Activated T-cell treated with anti-CD3 and anti-CD28 coated beads, Interleukin-2, amount 50 U/mL, for 72 hours (primary cell): Measurements from ENCODE around the gene RNF150. TPM values are rescaled to one million over a fixed set of nuclear protein-coding genes. Genes with fewer than 3 reads are reported as not detected.
"Not testable (repeated sequence)": the region's sequence is repeated elsewhere in the genome, so short reads cannot be mapped to it uniquely, and the experiment has no call there.

Experiments
- ATAC-seq, 2 donors: fragments of 150-1000 bp; cut with Tn5 transposase; replicated peaks in 1 of 2; 2 replicates each; pipeline ENCODE4 v1.10.0; 2021; ENCODE audit warnings: moderate library complexity in 2 of 2, mild to moderate bottlenecking in 1 of 2
- DNase-seq, 2 donors: peaks; one replicate each; pipeline ENCODE4 v3.0.0; 2021 to 2022; ENCODE audit warnings: mixed read lengths in 1 of 2
- H3K27ac Mint-ChIP-seq: one replicate; pipeline ENCODE4 v1.8.0; 2022; ENCODE audit warnings: mild to moderate bottlenecking, moderate library complexity, mixed read lengths
- H3K27me3 Mint-ChIP-seq: one replicate; pipeline ENCODE4 v1.8.0; 2022; ENCODE audit warnings: low read depth, mixed read lengths
- H3K36me3 Mint-ChIP-seq, 2 donors: one replicate each; pipeline ENCODE4 v1.8.0; 2022; ENCODE audit warnings: mixed read lengths in 2 of 2, mild to moderate bottlenecking in 1 of 2; ENCODE audit not compliant: insufficient read depth in 2 of 2
- H3K4me1 Mint-ChIP-seq: one replicate; pipeline ENCODE4 v1.8.0; 2022; ENCODE audit warnings: low read depth, mixed read lengths
- H3K4me3 Mint-ChIP-seq, 2 donors: one replicate each; pipeline ENCODE4 v1.8.0; 2022; ENCODE audit warnings: mild to moderate bottlenecking in 2 of 2, mixed read lengths in 2 of 2, moderate library complexity in 2 of 2
- H3K9me3 Mint-ChIP-seq, 2 donors: one replicate each; pipeline ENCODE4 v1.8.0; 2022; ENCODE audit warnings: mixed read lengths in 2 of 2
- total RNA-seq, 2 donors: library from RNA; stranded (reverse); gene quantifications; one replicate each; pipeline ENCODE4 v1.2.3, GENCODE V29; 2022

Gene RNF150
- total RNA-seq, 2 donors from 2014 or later: 0.10 to 0.46 TPM

DNA sequence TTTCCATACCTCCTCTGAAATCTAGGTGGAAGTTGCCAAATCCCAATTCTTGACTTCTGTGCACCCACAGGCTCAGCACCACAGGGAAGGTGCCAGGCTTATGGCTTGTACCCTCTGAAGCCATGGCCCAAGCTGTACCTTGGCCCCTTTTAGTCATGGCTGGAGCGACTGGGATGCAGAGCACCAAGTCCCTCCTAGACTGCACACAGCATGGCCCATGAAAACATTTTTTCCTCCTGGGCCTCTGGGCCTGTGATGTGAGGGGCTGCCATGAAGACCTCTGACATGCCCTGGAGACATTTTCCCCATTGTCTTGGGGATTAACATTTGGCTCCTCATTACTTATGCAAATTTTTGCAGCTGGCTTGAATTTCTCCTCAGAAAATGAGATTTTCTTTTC lies 82.3 kb downstream of the RNF150 start:
- H3K27me3 Mint-ChIP-seq, ATAC-seq, H3K9me3 Mint-ChIP-seq, H3K4me1 Mint-ChIP-seq, DNase-seq, H3K36me3 Mint-ChIP-seq, H3K27ac Mint-ChIP-seq, H3K4me3 Mint-ChIP-seq: not testable (repeated sequence)

DNA sequence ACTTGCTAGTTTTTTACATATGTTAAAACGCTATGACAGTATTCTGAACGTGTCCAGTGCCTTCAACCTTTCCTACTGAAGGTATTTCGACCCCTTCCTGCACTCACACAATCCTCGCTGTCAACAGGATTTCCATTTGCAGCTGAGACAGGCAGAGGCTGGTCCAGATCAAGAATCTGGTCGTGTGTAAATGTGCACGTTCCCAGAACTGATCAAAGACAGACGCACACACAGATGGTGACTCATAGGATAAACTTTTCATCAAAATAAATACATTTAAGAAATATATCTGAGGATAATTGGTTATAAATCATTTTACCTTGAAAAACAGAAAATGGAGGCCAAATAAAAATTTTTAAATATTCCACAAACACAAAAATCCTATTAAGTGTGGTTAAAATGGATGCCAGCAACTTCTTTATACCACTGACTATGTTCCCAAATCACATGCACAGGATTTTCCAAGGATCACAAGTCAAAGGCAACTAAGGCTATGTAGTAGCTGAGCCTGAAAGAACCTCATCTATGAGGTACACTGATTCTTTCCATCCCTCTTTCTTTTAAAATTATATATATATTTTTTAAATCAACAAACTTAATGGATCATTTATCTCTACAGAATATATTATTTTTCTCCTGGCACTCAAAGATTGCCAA lies 85.9 kb downstream of the RNF150 start:
- Mint-ChIP-seq H3K36me3 (no peaks in the 10 kb centered on the region), H3K27ac (no peak overlapping the region), H3K9me3 (peaks cover 2 to 5% of the 10 kb centered on the region in 2 donors), H3K4me3 (no peak overlapping the region), H3K27me3 (no peaks in the 10 kb centered on the region), H3K4me1 (no peaks in the 10 kb centered on the region)
- no peak for ATAC-seq
- no peak for DNase-seq

DNA sequence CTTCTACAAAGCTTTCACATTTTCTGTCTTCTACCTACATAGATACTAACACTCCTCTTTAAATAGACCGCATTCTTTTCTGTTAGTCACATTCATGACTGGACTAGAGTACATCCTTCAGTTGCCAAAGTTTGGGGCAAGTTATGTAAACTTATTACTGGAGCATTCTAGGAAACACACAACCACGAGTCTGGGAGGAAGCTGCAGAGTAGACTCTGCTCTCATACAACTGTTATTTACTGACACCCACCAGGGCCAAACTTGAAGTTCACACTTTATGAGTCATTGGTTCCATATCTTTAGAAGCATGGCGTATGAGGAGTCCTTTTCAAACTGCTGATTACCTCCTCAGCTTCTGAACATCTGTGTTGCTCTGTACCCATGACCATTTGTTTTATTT lies 87.0 kb downstream of the RNF150 start:
- Mint-ChIP-seq H3K4me3 (no peak overlapping the region), H3K27me3 (no peaks in the 10 kb centered on the region), H3K4me1 (no peaks in the 10 kb centered on the region), H3K36me3 (no peaks in the 10 kb centered on the region), H3K27ac (no peak overlapping the region), H3K9me3 (peaks cover 0 to 2% of the 10 kb centered on the region in 2 donors)
- ATAC-seq: no peak
- no peak for DNase-seq

DNA sequence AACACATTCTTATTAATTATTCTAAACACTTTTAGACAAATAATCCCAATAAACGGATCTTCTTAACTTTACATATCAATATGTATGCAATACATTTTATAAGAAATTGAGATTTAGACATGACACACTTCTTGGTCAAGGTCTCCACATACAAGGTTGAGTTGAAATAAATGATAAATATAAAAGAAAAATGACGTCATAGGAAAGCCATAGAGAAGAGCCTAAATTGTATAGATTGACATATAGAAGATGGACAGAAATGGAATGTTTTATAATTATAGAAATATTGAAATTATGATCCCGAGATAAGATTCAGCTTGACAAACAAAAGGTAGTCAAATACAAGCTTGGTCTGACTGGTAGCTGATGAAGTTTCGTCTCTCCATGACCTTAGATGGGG lies 87.4 kb downstream of the RNF150 start:
- Mint-ChIP-seq H3K36me3 (no peaks in the 10 kb centered on the region), H3K27ac (no peak overlapping the region), H3K27me3 (no peaks in the 10 kb centered on the region), H3K4me3 (no peak overlapping the region), H3K9me3 (peaks cover 0 to 2% of the 10 kb centered on the region in 2 donors), H3K4me1 (no peaks in the 10 kb centered on the region)
- ATAC-seq (no peak), DNase-seq (no peak)

DNA sequence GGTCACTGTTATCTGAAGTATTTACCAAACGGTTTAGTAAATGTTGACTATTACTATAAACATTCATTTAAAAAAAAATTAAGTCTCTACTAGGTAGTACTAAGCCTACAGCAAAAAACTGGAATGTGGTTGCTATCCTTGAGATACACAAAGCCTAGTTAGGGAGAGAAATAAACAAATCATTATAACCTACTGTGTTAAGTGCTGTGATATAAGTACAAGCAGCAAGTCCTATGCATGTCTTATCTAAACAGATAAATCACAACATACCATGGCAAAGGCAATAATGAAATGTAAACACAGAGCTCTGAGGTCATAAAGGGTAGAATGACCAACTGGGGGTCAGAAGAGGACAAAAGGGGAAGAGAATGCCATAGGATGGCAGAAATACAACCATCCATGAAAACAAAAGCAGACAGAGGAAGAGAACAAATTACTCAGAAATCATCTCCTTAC lies 92.2 kb downstream of the RNF150 start:
- DNase-seq (no peak), ATAC-seq (no peak)
- Mint-ChIP-seq H3K4me3 (no peak overlapping the region), H3K27me3 (no peaks in the 10 kb centered on the region), H3K9me3 (no peaks in the 10 kb centered on the region), H3K36me3 (no peaks in the 10 kb centered on the region), H3K27ac (no peak overlapping the region), H3K4me1 (no peaks in the 10 kb centered on the region)

DNA sequence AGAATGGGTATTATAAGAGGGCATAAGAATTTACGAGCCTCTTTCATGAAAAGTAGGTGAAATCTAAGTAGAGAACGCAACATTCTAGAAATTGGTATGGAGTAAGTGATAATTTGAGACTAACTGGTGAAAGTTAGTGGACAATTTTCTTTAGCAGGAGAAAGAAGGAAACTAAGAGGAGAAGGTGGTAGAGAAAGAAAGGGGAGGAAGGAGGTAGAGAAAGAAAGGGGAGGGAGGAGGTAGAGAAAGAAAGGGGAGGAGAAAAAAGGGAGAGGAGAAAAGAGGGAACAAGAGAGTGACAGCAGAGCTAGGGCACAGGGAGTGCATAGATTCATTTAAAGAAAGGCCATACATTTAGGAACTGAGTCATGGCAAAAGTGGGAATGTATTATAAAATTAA lies 94.1 kb downstream of the RNF150 start:
- no peak for DNase-seq
- H3K36me3 Mint-ChIP-seq: no peaks in the 10 kb centered on the region
- H3K4me1 Mint-ChIP-seq: no peaks in the 10 kb centered on the region
- no peak overlapping the region for H3K4me3 Mint-ChIP-seq
- ATAC-seq: no peak
- no peak overlapping the region for H3K27ac Mint-ChIP-seq
- no peaks in the 10 kb centered on the region for H3K9me3 Mint-ChIP-seq
- H3K27me3 Mint-ChIP-seq: no peaks in the 10 kb centered on the region

DNA sequence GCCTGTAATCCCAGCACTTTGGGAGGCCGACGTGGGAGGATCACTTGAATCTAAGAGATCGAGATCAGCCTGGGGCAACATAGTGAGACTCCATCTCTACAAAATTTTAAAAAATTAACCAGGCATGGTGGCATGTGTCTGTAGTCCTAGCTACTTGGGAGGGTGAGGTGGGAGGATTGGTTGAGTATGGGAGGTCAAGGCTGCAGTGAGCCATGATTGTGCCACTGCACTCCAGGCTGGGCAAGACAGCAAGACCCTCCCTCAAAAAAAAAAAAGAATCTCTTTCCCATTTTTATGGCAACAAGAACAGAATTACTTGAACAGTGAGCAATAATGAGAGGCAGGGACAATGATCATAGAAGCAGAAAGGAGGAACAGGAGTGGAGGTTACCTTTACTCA lies 94.8 kb downstream of the RNF150 start:
- peaks cover 0 to 1% of the 10 kb centered on the region in 2 donors for H3K9me3 Mint-ChIP-seq
- H3K27me3 Mint-ChIP-seq: no peaks in the 10 kb centered on the region
- no peak overlapping the region for H3K4me3 Mint-ChIP-seq
- H3K36me3 Mint-ChIP-seq: no peaks in the 10 kb centered on the region
- DNase-seq (no peak), ATAC-seq (no peak)
- H3K27ac Mint-ChIP-seq: no peak overlapping the region
- no peaks in the 10 kb centered on the region for H3K4me1 Mint-ChIP-seq

DNA sequence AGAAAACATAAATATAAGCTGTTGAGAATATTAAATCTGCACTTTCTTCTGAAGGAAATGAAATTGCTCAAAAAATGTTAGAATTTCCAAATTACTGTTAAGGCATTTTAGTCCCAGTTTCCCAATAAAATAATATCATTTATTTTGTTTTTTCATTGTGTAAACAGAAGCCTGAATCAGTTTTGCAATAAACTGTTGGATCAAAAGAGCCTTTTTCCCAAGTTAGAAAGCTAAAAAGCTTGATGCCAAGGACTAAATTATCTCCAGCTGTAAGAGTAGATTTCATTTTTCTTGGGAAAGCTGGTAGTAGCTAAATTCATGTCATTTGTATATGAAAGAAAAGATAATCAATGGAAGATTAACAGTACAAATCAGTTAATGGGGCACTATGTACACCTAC lies 95.8 kb downstream of the RNF150 start:
- DNase-seq (no peak), ATAC-seq (no peak)
- Mint-ChIP-seq H3K27me3 (no peaks in the 10 kb centered on the region), H3K27ac (no peak overlapping the region), H3K9me3 (peaks cover 0 to 3% of the 10 kb centered on the region in 2 donors), H3K36me3 (no peaks in the 10 kb centered on the region), H3K4me1 (no peaks in the 10 kb centered on the region), H3K4me3 (no peak overlapping the region)

DNA sequence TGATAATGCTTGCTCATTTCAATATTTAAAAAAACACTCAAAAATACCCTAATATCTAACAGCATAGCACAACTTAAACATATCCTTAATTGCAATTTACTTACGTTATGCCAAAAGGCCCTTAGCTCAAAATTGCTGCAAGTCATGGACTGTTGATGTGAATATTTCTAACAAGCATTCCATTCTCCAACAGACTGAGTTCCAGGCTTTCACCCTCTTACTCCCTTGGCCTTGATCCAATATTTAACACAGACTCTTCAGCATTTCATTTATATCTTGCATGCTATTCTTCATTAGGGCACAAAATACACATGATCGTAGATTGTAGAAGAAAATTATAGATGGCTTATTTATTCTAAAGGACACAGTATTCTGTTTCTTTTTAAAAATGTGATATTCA lies 96.5 kb downstream of the RNF150 start:
- Mint-ChIP-seq H3K27ac (no peak overlapping the region), H3K36me3 (no peaks in the 10 kb centered on the region), H3K27me3 (no peaks in the 10 kb centered on the region), H3K4me3 (no peak overlapping the region), H3K9me3 (peaks cover 0 to 3% of the 10 kb centered on the region in 2 donors), H3K4me1 (no peaks in the 10 kb centered on the region)
- ATAC-seq (no peak), DNase-seq (no peak)

DNA sequence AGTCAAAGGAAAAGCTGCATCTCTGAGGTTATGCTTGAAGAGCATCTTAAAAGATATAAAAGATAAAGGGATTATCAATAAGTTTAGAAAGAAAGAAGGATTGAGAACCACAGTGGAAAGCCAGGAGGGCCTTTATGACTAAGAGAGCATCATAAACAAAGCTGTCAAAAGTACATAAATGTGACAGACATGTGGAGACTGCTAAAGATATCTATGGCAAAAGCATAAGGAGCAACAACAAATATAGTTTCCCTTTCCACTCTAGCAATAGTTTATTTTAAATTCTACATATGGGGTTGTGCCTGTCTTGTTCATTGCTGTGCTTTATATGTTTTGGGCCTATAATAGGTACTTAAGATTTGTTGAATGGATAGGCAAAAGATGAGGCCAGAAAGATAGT lies 97.3 kb downstream of the RNF150 start:
- Mint-ChIP-seq H3K4me3 (no peak overlapping the region), H3K9me3 (peaks cover 0 to 3% of the 10 kb centered on the region in 2 donors), H3K4me1 (no peaks in the 10 kb centered on the region), H3K36me3 (no peaks in the 10 kb centered on the region), H3K27me3 (no peaks in the 10 kb centered on the region), H3K27ac (no peak overlapping the region)
- ATAC-seq (no peak), DNase-seq (no peak)

DNA sequence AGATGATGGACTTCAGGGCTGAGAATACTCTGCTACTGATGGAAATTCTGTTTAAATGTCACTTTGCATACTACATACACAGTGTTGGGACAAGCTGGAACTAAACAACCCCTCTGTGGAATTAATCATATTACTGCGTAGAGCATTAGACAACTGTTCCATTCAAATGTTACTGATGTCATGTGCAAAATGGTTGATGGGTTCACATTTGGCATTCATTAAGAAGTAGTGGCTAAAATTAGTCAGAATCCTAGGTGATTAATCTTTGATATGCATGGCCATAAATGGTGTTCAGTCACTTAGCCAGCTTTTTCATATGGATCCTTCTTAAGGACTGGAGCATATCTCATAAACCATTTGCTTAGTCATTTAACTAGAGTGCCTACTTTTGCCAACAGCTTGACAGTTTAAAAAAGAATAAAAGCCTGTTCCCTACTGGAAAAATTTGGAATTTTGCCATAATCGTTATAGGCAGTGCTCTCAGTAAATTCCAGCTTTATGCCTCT lies 105.2 kb downstream of the RNF150 start:
- H3K27ac Mint-ChIP-seq: no peak overlapping the region
- no peaks in the 10 kb centered on the region for H3K27me3 Mint-ChIP-seq
- no peak for DNase-seq
- H3K36me3 Mint-ChIP-seq: no peaks in the 10 kb centered on the region
- no peaks in the 10 kb centered on the region for H3K4me1 Mint-ChIP-seq
- no peaks in the 10 kb centered on the region for H3K9me3 Mint-ChIP-seq
- no peak for ATAC-seq
- H3K4me3 Mint-ChIP-seq: no peak overlapping the region

DNA sequence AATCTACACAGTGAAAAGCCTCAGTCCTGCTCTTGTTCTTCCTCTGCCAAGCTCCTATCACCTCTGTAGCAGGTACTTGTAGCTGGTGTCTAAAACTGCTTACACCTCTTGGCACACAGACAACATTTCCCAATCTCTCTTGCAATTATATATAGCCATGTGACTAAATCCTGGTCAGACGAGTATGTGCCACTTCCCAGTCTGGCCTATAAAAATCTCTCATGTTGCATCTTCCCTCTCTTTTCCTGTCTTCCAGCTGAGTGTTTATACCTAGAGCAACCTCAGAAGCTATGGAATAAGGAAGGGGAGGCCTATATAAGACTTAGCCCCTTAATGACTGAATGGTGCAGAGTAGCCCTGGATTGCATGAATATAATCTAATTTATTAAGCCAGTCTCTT lies 105.8 kb downstream of the RNF150 start:
- no peaks in the 10 kb centered on the region for H3K4me1 Mint-ChIP-seq
- H3K4me3 Mint-ChIP-seq: no peak overlapping the region
- no peaks in the 10 kb centered on the region for H3K27me3 Mint-ChIP-seq
- H3K27ac Mint-ChIP-seq: no peak overlapping the region
- no peaks in the 10 kb centered on the region for H3K9me3 Mint-ChIP-seq
- DNase-seq: no peak
- ATAC-seq: no peak
- H3K36me3 Mint-ChIP-seq: no peaks in the 10 kb centered on the region

DNA sequence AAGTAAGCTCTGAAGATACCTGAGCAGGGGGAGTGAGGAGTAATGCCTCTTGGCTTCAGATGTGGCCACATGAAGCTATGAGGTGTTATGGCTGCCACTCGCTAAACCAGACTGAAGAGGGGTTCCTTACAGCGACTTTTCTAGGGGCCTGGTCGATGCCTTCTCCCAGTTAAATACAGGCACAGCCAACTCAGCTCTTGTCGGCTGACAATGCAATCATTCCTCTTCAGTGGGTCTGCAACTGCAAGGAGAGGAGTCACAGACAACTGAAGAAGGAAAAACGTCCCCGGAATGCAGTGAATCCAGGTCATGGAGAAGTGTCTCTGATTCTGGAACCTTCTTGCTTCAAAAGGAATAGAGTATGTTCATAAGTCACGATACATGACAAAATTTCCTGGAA lies 106.4 kb downstream of the RNF150 start:
- ATAC-seq: no peak
- Mint-ChIP-seq H3K27ac (no peak overlapping the region), H3K9me3 (no peaks in the 10 kb centered on the region), H3K36me3 (no peaks in the 10 kb centered on the region), H3K4me1 (no peaks in the 10 kb centered on the region), H3K4me3 (no peak overlapping the region), H3K27me3 (no peaks in the 10 kb centered on the region)
- DNase-seq: no peak

DNA sequence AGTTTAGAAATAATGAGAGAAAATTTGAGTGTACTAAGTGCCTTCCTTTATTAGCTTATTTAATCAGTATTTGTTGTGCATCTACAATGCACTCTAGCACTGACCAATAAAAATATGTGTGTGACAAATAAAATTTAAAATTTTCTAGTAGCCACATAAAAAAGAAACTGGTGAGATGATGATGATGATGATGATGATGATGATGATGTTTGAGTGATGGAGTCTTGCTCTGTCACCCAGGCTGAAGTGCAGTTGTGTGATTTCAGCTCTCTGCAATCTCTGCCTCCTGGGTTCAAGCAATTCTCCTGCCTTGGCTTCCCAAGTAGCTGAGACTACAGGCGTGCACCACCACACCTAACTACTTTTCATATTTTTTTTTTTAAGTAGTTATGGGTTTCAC lies 110.2 kb downstream of the RNF150 start:
- H3K9me3 Mint-ChIP-seq: no peaks in the 10 kb centered on the region
- H3K36me3 Mint-ChIP-seq: no peaks in the 10 kb centered on the region
- H3K27ac Mint-ChIP-seq: no peak overlapping the region
- H3K4me1 Mint-ChIP-seq: no peaks in the 10 kb centered on the region
- no peak overlapping the region for H3K4me3 Mint-ChIP-seq
- peaks cover 5% of the 10 kb centered on the region for H3K27me3 Mint-ChIP-seq
- ATAC-seq (no peak), DNase-seq (no peak)
